Body of pancreas (tissue), 4 donors: ENCODE measurements around the gene FBXL2. TPM values are rescaled to one million over a fixed set of nuclear protein-coding genes. Genes with fewer than 3 reads are reported as not detected.

ENCODE experiments used
- ATAC-seq: fragments of 150-250 bp; one replicate; pipeline ENCODE4 v1.9.1; 2016
- DNase-seq, 4 donors: peaks; one replicate each; pipeline ENCODE4 v3.0.0-alpha.2; 2019
- H3K27ac ChIP-seq, 4 donors: fragments of 200-600 bp; sonication (generic); 1 replicate in 3 of 4; 2 replicates in 1 of 4; pipeline versions ENCODE4 v1.5.1 to v1.6.1; 2016 to 2019; ENCODE audit warnings: mild to moderate bottlenecking in 1 of 4, mixed read lengths in 1 of 4, moderate library complexity in 1 of 4
- H3K27me3 ChIP-seq, 2 donors: fragments of 200-600 bp; sonication (generic); one replicate each; pipeline ENCODE4 v1.6.0; 2016; ENCODE audit warnings: mild to moderate bottlenecking in 1 of 2
- H3K36me3 ChIP-seq, 2 donors: fragments of 200-600 bp; sonication (generic); replicated peaks in 1 of 2; 2 replicates each; pipeline ENCODE4 v1.5.1; 2016; ENCODE audit warnings: low read depth in 2 of 2; ENCODE audit not compliant: insufficient read depth in 1 of 2
- H3K4me1 ChIP-seq: fragments of 200-600 bp; sonication (generic); one replicate; pipeline ENCODE4 v1.6.0; 2016
- H3K4me3 ChIP-seq, 2 donors: fragments of 200-600 bp; sonication (generic); 1 replicate in 1 of 2; 2 replicates in 1 of 2; pipeline ENCODE4 v1.5.1; 2016 to 2019
- H3K9me3 ChIP-seq, 3 donors: fragments of 200-600 bp; sonication (generic); 1 replicate in 2 of 3; 2 replicates in 1 of 3; pipeline ENCODE4 v1.5.1; 2016
- POLR2A ChIP-seq, 3 donors: fragments of 450-650 bp; IDR thresholded peaks; one replicate each; pipeline ENCODE4 v1.6.1; 2016; ENCODE audit warnings: antibody characterized with exemption in 3 of 3, mild to moderate bottlenecking in 2 of 3
- WGBS, 2 donors: methylation state at CpG; one replicate each; pipeline ENCODE4 v1.1.5; 2017; 5-methylcytosine and 5-hydroxymethylcytosine counted together
- intact Hi-C: fragments of 100-400 bp; cut with DNase I; formaldehyde crosslinking; loops from one replicate; pipeline ENCODE4 v1.15.1; 2023
- total RNA-seq, 2 donors: library from RNA; depleted of rRNA; stranded (reverse); fragments of >200 nt; gene quantifications; one replicate each; pipeline ENCODE4 v1.1.0, GENCODE V29; 2016
- TF ChIP-seq, protein P1 (sequence below), 7 experiments: fragments of 450-650 bp in 4 of 7; fragments of 200-600 bp in 3 of 7; sonication (generic) in 3 of 7; IDR thresholded peaks; one replicate each; pipeline ENCODE4 v1.5.1; 2016 to 2019; ENCODE audit warnings: antibody characterized with exemption in 7 of 7

Gene FBXL2
- total RNA-seq, 2 donors from 2014 or later: 5.3 to 6.7 TPM

DNA sequence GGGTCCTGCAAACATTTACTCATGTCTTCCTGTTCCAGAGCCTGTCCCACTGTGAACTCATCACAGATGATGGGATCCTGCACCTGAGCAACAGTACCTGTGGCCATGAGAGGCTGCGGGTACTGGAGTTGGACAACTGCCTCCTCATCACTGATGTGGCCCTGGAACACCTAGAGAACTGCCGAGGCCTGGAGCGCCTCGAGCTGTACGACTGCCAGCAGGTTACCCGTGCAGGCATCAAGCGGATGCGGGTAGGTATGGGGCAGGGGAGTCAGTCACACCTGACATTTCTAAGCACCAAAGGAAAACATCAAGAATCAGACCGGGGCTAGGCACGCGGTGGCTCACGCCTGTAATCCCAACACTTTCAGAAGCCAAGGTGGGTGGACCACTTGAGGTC, 106.7 kb downstream of the FBXL2 start:
- WGBS, 2 donors: 93 to 97% methylated on average over 12 of the region's 12 CpGs
- no peak for ATAC-seq
- intact Hi-C loops: no loop called here

DNA sequence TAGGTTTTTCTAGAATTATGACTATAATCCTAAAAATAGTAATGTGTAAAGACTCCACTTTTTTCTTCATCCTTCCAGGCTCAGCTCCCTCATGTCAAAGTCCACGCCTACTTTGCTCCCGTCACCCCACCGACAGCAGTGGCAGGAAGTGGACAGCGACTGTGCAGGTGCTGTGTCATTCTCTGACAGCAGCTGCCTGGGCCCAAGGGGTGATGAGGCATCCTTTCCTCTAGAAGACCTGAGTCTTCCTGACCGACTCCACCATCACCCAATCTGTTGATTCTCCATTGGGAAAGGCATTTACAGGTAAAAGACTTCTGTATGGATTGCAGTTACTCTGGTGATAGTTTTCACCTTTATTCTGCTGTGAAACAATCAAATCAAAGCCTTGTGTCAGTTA, 108.2 kb downstream of the FBXL2 start:
- TF ChIP-seq, protein P1, sequence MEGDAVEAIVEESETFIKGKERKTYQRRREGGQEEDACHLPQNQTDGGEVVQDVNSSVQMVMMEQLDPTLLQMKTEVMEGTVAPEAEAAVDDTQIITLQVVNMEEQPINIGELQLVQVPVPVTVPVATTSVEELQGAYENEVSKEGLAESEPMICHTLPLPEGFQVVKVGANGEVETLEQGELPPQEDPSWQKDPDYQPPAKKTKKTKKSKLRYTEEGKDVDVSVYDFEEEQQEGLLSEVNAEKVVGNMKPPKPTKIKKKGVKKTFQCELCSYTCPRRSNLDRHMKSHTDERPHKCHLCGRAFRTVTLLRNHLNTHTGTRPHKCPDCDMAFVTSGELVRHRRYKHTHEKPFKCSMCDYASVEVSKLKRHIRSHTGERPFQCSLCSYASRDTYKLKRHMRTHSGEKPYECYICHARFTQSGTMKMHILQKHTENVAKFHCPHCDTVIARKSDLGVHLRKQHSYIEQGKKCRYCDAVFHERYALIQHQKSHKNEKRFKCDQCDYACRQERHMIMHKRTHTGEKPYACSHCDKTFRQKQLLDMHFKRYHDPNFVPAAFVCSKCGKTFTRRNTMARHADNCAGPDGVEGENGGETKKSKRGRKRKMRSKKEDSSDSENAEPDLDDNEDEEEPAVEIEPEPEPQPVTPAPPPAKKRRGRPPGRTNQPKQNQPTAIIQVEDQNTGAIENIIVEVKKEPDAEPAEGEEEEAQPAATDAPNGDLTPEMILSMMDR (IDR thresholded peaks at IDR 0.05): no peak
- TF ChIP-seq POLR2A (IDR thresholded peaks at IDR 0.05): no peak
- no peaks in the 10 kb centered on the region for H3K9me3 ChIP-seq
- DNase-seq: no peak
- peaks cover 0 to 10% of the 10 kb centered on the region in 2 donors for H3K36me3 ChIP-seq
- H3K27me3 ChIP-seq: no peaks in the 10 kb centered on the region
- intact Hi-C loops: no loop called here
- no peak for ATAC-seq
- no peak overlapping the region for H3K4me3 ChIP-seq
- WGBS, 2 donors: 78 to 82% methylated on average over 5 of the region's 5 CpGs
- no peak overlapping the region for H3K27ac ChIP-seq
- H3K4me1 ChIP-seq: no peaks in the 10 kb centered on the region

More for the DNA sequence above, 106.7 kb downstream of the FBXL2 start:
- Histone ChIP-seq H3K36me3 (peaks cover 0 to 3% of the 10 kb centered on the region in 2 donors), H3K4me3 (no peak overlapping the region), H3K4me1 (no peaks in the 10 kb centered on the region), H3K27me3 (no peaks in the 10 kb centered on the region), H3K9me3 (no peaks in the 10 kb centered on the region), H3K27ac (no peak overlapping the region)
- TF ChIP-seq, protein P1 (IDR thresholded peaks at IDR 0.05): no peak
- no peak for TF ChIP-seq POLR2A (IDR thresholded peaks at IDR 0.05)
- no peak for DNase-seq

DNA sequence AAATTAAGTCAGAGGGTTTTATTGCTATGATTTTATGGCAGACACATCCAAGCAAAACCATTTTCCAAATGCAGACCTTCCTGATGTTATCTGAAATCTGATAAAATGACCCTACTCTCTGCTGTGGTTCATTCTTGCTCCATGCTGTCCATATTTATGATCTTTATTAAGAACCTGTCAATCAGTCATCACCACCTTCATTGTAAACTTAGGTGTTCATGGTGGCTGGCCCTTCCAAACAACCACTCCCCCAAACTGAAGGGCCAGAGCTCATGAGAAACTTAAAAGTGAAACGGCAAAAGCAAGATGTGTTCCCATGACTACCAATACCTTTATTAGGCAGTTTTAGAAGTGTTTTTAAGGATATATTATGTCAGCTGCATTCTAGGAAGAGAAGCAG, 109.4 kb downstream of the FBXL2 start:
- no peak overlapping the region for H3K27ac ChIP-seq
- H3K4me1 ChIP-seq: no peaks in the 10 kb centered on the region

DNA sequence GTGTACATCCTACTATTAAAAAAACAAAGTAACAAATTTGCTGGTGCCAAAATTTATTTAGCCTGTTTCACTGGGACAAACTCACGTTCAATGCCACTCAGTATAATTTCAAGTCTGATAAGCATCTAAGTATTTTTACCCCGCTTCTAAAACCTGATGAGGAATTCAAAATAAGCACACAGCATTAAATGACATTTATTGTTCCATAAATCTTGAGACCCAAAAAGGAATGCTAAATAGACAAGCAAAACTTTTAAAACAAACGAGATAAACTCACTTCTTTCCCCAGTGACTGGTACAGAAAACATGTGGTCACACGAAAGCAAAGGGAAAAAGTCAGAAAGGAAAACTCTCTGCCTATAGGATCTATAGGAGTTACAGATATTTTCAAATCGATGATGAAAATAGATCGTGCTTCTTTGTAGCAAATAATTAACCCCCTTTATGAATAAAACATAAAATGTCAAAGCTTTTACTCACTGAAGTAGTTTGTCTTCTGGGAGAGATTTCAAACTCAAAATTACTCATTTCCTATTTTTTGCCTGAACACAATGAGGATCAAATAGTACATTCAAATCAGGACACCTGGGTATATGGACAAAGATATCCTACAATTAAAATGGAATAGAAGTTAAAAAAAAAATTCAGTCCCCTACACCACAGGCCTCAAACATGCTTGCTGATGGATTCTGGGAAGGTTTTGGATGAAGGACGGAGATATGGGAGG, 111.3 kb downstream of the FBXL2 start:
- no peak overlapping the region for H3K4me3 ChIP-seq
- ATAC-seq (no peak), DNase-seq (no peak)
- 71 to 73% methylated on average over 7 of the region's 7 CpGs for WGBS, 2 donors
- intact Hi-C loops: no loop called here
- no peak overlapping the region for H3K27ac ChIP-seq
- no peak for TF ChIP-seq POLR2A (IDR thresholded peaks at IDR 0.05)
- TF ChIP-seq, protein P1 (IDR thresholded peaks at IDR 0.05): no peak
- H3K27me3 ChIP-seq: no peaks in the 10 kb centered on the region
- H3K4me1 ChIP-seq: no peaks in the 10 kb centered on the region
- peaks cover 0 to 24% of the 10 kb centered on the region in 2 donors for H3K36me3 ChIP-seq
- no peaks in the 10 kb centered on the region for H3K9me3 ChIP-seq

More for the DNA sequence above, 109.4 kb downstream of the FBXL2 start:
- Histone ChIP-seq H3K27me3 (no peaks in the 10 kb centered on the region), H3K9me3 (no peaks in the 10 kb centered on the region), H3K4me3 (no peak overlapping the region), H3K36me3 (peaks cover 0 to 10% of the 10 kb centered on the region in 2 donors)
- WGBS, 2 donors: 83 to 89% methylated on average over 1 of the region's 1 CpG
- no peak for ATAC-seq
- no peak for DNase-seq
- intact Hi-C loops: no loop called here
- TF ChIP-seq POLR2A (IDR thresholded peaks at IDR 0.05): no peak
- TF ChIP-seq, protein P1 (IDR thresholded peaks at IDR 0.05): no peak

DNA sequence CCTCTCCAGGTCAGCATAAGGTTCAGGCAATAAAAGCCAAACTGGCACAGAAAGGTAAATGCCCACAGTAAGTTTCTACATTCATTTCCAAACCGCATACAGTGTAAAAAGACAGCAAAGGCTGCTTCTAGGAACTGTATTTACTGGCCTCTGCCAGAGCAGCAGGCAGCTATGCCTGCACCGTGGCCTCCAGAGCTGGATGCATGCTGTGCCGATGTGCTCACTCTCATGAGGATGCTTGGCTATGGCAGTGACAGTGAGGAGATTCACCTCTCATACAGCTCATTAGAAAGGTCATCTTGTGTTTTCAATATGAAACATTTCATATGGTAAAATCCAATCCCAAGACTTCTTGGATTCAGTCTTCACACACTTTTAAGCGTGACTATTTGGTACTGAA, 112.7 kb downstream of the FBXL2 start:
- ATAC-seq: no peak
- TF ChIP-seq, protein P1 (IDR thresholded peaks at IDR 0.05): no peak
- TF ChIP-seq POLR2A (IDR thresholded peaks at IDR 0.05): no peak
- Histone ChIP-seq H3K36me3 (peaks cover 0 to 24% of the 10 kb centered on the region in 2 donors), H3K27ac (no peak overlapping the region), H3K4me3 (no peak overlapping the region), H3K4me1 (no peaks in the 10 kb centered on the region), H3K27me3 (no peaks in the 10 kb centered on the region), H3K9me3 (no peaks in the 10 kb centered on the region)
- WGBS, 2 donors: 95 to 99% methylated on average over 4 of the region's 4 CpGs
- intact Hi-C loops: no loop called here
- DNase-seq: no peak
